Calu3 (cell line): ENCODE results near the gene ARHGAP40. TPM values are rescaled to one million over a fixed set of nuclear protein-coding genes. Genes with fewer than 3 reads are reported as not detected.

Source experiments
- BruUV-seq: library from RNA; stranded (reverse); fragments of 400-500 nt; replicated peaks from 2 replicates; lab custom pipeline; 2021; lab: Mats Ljungman, UMichigan
- CTCF ChIA-PET: fragments of 300-600 bp; sonication (Branson Sonifier 250); formaldehyde crosslinking; loops from one replicate; lab custom pipeline; 2022; ENCODE audit warnings: antibody characterized with exemption; lab: Charles Lee
- DNase-seq: peaks from one replicate; pipeline ENCODE4 v3.0.0; 2022
- H3K27ac Mint-ChIP-seq: one replicate; pipeline ENCODE4 v1.8.0; 2022; ENCODE audit warnings: mixed read lengths; ENCODE audit not compliant: unreplicated experiment
- H3K27me3 Mint-ChIP-seq: one replicate; pipeline ENCODE4 v1.8.0; 2022; ENCODE audit warnings: mixed read lengths; ENCODE audit not compliant: unreplicated experiment
- H3K36me3 Mint-ChIP-seq: one replicate; pipeline ENCODE4 v1.8.0; 2022; ENCODE audit warnings: mild to moderate bottlenecking, moderate library complexity, mixed read lengths; ENCODE audit not compliant: insufficient read depth, unreplicated experiment
- H3K4me1 Mint-ChIP-seq: one replicate; pipeline ENCODE4 v1.8.0; 2022; ENCODE audit warnings: mild to moderate bottlenecking, low read depth, mixed read lengths; ENCODE audit not compliant: unreplicated experiment
- H3K4me3 Mint-ChIP-seq: one replicate; pipeline ENCODE4 v1.8.0; 2022; ENCODE audit warnings: mild to moderate bottlenecking, low read depth, moderate library complexity, mixed read lengths; ENCODE audit not compliant: unreplicated experiment
- H3K9me3 Mint-ChIP-seq: one replicate; pipeline ENCODE4 v1.8.0; 2022; ENCODE audit warnings: low read depth, mixed read lengths; ENCODE audit not compliant: unreplicated experiment
- intact Hi-C: fragments of 100-400 bp; cut with micrococcal nuclease; formaldehyde crosslinking; loops from one replicate; pipeline ENCODE4 v1.10.0; 2022; ENCODE audit not compliant: unreplicated experiment
- total RNA-seq: library from RNA; stranded (reverse); gene quantifications from 2 replicates; pipeline ENCODE4 v1.2.3, GENCODE V29; 2022
- TF ChIP-seq, protein P1 (sequence below): fragments of 200-600 bp; IDR thresholded peaks from one replicate; pipeline ENCODE4 v1.8.0; 2022; ENCODE audit warnings: antibody characterized with exemption; ENCODE audit not compliant: unreplicated experiment

The ARHGAP40 gene
- total RNA-seq, 1 experiment from 2014 or later, result 8.3 TPM

DNA sequence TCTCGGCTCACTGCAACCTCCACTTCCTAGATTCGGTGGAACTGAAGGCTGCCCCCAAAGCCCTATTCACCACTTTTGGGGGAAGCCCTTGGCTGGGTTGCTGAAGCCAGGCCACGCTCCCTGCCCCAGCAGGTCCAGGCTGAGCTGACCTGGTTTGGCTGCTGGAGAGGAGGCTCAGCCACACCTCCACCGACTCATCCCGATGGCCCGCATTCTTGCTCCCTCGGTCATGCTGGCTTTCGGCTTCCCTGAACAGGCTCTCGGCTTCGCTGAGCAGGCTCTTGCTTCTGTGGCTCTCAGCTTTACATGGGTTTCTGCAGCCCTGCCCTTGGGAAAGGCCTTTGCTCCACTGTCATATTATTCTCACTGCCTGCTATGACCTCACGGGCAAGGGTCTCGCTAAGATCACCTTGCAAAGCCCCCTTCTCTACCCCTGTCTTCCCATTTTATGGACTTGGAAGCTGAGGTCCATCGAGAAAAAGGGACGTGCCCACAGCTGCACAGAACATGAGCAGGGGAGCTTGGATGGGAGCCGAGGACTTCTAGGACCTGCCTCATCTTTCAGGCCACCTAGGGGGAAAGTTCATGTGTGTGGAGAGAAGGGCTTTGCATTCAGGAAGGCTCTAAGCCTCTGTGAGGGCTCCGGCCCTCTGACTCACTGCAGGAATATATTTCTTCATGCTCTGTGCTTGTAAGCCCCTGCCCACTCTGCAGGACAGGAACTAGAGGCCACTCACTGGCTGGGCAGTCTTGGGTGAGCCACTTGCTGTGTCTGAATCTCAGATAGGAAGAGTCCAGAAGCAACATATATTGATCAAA, 15.6 kb downstream of the ARHGAP40 start:
- no TSS peak for BruUV-seq
- Mint-ChIP-seq H3K4me1 (no peaks in the 10 kb centered on the region), H3K9me3 (no peaks in the 10 kb centered on the region), H3K27me3 (no peaks in the 10 kb centered on the region), H3K36me3 (peaks cover 4% of the 10 kb centered on the region), H3K4me3 (no peak overlapping the region), H3K27ac (no peak overlapping the region)
- TF ChIP-seq, protein P1, sequence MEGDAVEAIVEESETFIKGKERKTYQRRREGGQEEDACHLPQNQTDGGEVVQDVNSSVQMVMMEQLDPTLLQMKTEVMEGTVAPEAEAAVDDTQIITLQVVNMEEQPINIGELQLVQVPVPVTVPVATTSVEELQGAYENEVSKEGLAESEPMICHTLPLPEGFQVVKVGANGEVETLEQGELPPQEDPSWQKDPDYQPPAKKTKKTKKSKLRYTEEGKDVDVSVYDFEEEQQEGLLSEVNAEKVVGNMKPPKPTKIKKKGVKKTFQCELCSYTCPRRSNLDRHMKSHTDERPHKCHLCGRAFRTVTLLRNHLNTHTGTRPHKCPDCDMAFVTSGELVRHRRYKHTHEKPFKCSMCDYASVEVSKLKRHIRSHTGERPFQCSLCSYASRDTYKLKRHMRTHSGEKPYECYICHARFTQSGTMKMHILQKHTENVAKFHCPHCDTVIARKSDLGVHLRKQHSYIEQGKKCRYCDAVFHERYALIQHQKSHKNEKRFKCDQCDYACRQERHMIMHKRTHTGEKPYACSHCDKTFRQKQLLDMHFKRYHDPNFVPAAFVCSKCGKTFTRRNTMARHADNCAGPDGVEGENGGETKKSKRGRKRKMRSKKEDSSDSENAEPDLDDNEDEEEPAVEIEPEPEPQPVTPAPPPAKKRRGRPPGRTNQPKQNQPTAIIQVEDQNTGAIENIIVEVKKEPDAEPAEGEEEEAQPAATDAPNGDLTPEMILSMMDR, result no peak
- CTCF ChIA-PET, result interaction anchor here (0.6 to 1.1 kb wide), 3 partner anchors 14 to 817 kb away, joined by 3 to 5 read pairs (median 4); no protein-coding TSS in a partner anchor
- peak; percentile 55 for DNase-seq
- intact Hi-C loops, result no loop called here

DNA sequence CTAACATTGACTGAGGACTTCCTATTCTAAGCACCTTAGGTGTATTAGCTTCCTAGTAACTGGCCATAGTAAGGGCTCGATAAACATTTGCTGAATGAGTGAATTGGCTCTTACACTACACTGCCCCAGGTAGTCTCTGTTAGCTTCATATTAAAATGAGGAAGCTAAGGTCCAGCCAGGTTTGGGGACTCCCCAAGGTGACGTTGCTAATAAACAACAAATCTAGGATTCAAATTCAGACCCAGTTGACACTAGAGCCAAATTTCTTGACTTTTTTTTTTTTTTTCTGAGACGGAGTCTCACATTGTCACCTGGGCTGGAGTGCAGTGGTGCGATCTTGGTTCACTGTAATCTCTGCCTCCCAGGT, 16.2 kb downstream of the ARHGAP40 start:
- CTCF ChIA-PET, result interaction anchor here (0.7 kb wide), 1 partner anchor 816 kb away, joined by 3 read pairs; no protein-coding TSS in a partner anchor
- Mint-ChIP-seq H3K36me3 (peaks cover 4% of the 10 kb centered on the region), H3K4me3 (no peak overlapping the region), H3K9me3 (no peaks in the 10 kb centered on the region), H3K27me3 (no peaks in the 10 kb centered on the region), H3K27ac (no peak overlapping the region), H3K4me1 (no peaks in the 10 kb centered on the region)
- no TSS peak for BruUV-seq
- no peak for DNase-seq
- TF ChIP-seq, protein P1, result no peak
- intact Hi-C loops, result no loop called here

DNA sequence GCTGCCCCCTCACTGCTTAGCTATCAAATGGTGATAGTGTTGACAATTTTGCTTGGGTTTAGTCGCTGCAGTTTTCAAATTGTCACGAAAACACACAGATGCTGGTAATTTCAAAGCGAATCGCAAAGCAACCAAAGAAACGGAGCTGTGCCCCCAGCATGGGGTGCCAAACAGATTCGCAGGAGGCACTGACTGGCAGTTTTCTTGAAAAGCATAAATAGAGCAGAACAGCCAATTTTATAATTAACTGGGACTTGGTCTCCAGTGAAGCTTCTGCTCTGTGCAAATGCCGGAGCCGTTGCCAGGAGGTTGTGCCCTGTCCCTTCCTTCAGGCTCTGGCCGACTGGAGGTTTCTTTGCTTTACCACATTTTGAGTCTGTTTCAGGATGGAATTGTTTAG, 18.8 kb downstream of the ARHGAP40 start:
- intact Hi-C loops, result no loop called here
- Mint-ChIP-seq H3K4me1 (no peaks in the 10 kb centered on the region), H3K4me3 (no peak overlapping the region), H3K27ac (no peak overlapping the region), H3K9me3 (no peaks in the 10 kb centered on the region), H3K36me3 (peaks cover 4% of the 10 kb centered on the region), H3K27me3 (no peaks in the 10 kb centered on the region)
- no peak for DNase-seq
- TF ChIP-seq, protein P1, result no peak
- BruUV-seq, result no TSS peak
- CTCF ChIA-PET, result interaction anchor here (1.1 kb wide), 1 partner anchor 13 kb away, joined by 3 read pairs; no protein-coding TSS in a partner anchor

- H3K27me3 Mint-ChIP-seq, result no peaks in the 10 kb centered on the region
- no peak overlapping the region for H3K27ac Mint-ChIP-seq
- TF ChIP-seq, protein P1, result no peak
- no peaks in the 10 kb centered on the region for H3K9me3 Mint-ChIP-seq
- H3K36me3 Mint-ChIP-seq, result peaks cover 6% of the 10 kb centered on the region
- intact Hi-C loops, result no loop called here
- no TSS peak for BruUV-seq
- DNase-seq, result no peak
- CTCF ChIA-PET, result no interaction called here
- H3K4me3 Mint-ChIP-seq, result no peak overlapping the region
- no peaks in the 10 kb centered on the region for H3K4me1 Mint-ChIP-seq
These were observed 21.5 kb downstream of the ARHGAP40 start for GRCh38 chr20:38623061-38623460.
